ENCODE results near the gene SLC25A21. TPM values are rescaled to one million over a fixed set of nuclear protein-coding genes. Genes with fewer than 3 reads are reported as not detected.
A peak's percentile ranks its signal among the peaks of the same experiment; 100 is the strongest.

SLC25A21 gene
- total RNA-seq, 1 experiment from 2014 or later = 1.4 TPM

GRCh38 chr14:36976571-36977023 lies 195.8 kb downstream of the SLC25A21 start:
- H3K27ac Mint-ChIP-seq (ENCODE audit: low read depth, unreplicated experiment) = peak overlapping the region; percentile 69
- no peak for TF ChIP-seq CTCF (IDR thresholded peaks at IDR 0.05; ENCODE audit: unreplicated experiment)
- peak; percentile 80 for DNase-seq (ENCODE audit: unreplicated experiment)
- POLR2A ChIA-PET = interaction anchor here (0.6 to 1.2 kb wide), 6 partner anchors 21 to 365 kb away, joined by 3 to 6 read pairs (median 4); partner anchors contain the start of gene SLC25A21
- no peaks in the 10 kb centered on the region for H3K9me3 Mint-ChIP-seq (ENCODE audit: unreplicated experiment)
- no peaks in the 10 kb centered on the region for H3K36me3 Mint-ChIP-seq (ENCODE audit: insufficient read depth, unreplicated experiment)
- peaks cover 44% of the 10 kb centered on the region for H3K4me1 Mint-ChIP-seq (ENCODE audit: insufficient read depth, unreplicated experiment)
- H3K27me3 Mint-ChIP-seq (ENCODE audit: insufficient read depth, unreplicated experiment) = no peaks in the 10 kb centered on the region
- BruUV-seq (replicated peaks) = no TSS peak
- intact Hi-C loops (cut with micrococcal nuclease) = no loop called here
- CTCF ChIA-PET = interaction anchor here (0.7 to 2.5 kb wide), 5 partner anchors 13 to 379 kb away, joined by 3 to 7 read pairs (median 4); no protein-coding TSS in a partner anchor
- no peak overlapping the region for H3K4me3 Mint-ChIP-seq (ENCODE audit: unreplicated experiment)

GRCh38 chr14:36975834-36976233 lies 196.6 kb downstream of the SLC25A21 start:
- peaks cover 44% of the 10 kb centered on the region for H3K4me1 Mint-ChIP-seq (ENCODE audit: insufficient read depth, unreplicated experiment)
- no peak overlapping the region for H3K4me3 Mint-ChIP-seq (ENCODE audit: unreplicated experiment)
- no peaks in the 10 kb centered on the region for H3K9me3 Mint-ChIP-seq (ENCODE audit: unreplicated experiment)
- intact Hi-C loops (cut with micrococcal nuclease) = no loop called here
- ChIA-PET POLR2A (interaction anchor here (0.6 to 1.5 kb wide), 6 partner anchors 10 to 1190 kb away, joined by 3 to 6 read pairs (median 4); partner anchors contain the start of gene SLC25A21), CTCF (interaction anchor here (0.9 to 2.5 kb wide), 3 partner anchors 33 to 141 kb away, joined by 3 to 7 read pairs (median 5); no protein-coding TSS in a partner anchor)
- peak; percentile 50 for DNase-seq (ENCODE audit: unreplicated experiment)
- no TSS peak for BruUV-seq (replicated peaks)
- no peaks in the 10 kb centered on the region for H3K36me3 Mint-ChIP-seq (ENCODE audit: insufficient read depth, unreplicated experiment)
- peak overlapping the region; percentile 69 for H3K27ac Mint-ChIP-seq (ENCODE audit: low read depth, unreplicated experiment)
- no peaks in the 10 kb centered on the region for H3K27me3 Mint-ChIP-seq (ENCODE audit: insufficient read depth, unreplicated experiment)
- no peak for TF ChIP-seq CTCF (IDR thresholded peaks at IDR 0.05; ENCODE audit: unreplicated experiment)

GRCh38 chr14:36974985-36975384 lies 197.4 kb downstream of the SLC25A21 start:
- Mint-ChIP-seq H3K4me1 (ENCODE audit: insufficient read depth, unreplicated experiment) (peaks cover 44% of the 10 kb centered on the region), H3K27me3 (ENCODE audit: insufficient read depth, unreplicated experiment) (no peaks in the 10 kb centered on the region), H3K27ac (ENCODE audit: low read depth, unreplicated experiment) (peak overlapping the region; percentile 90), H3K36me3 (ENCODE audit: insufficient read depth, unreplicated experiment) (no peaks in the 10 kb centered on the region), H3K4me3 (ENCODE audit: unreplicated experiment) (no peak overlapping the region), H3K9me3 (ENCODE audit: unreplicated experiment) (no peaks in the 10 kb centered on the region)
- CTCF ChIA-PET = interaction anchor here (0.8 to 1.9 kb wide), 4 partner anchors 16 to 327 kb away, joined by 3 to 4 read pairs (median 4); no protein-coding TSS in a partner anchor
- intact Hi-C loops (cut with micrococcal nuclease) = loop anchor here (5.0 kb wide), 1 partner anchor 142 kb away; no protein-coding TSS in a partner anchor
- no peak for DNase-seq (ENCODE audit: unreplicated experiment)
- POLR2A ChIA-PET = interaction anchor here (1.3 to 1.5 kb wide), 2 partner anchors 9 to 22 kb away, joined by 3 to 5 read pairs; no protein-coding TSS in a partner anchor
- no TSS peak for BruUV-seq (replicated peaks)
- TF ChIP-seq CTCF (IDR thresholded peaks at IDR 0.05; ENCODE audit: unreplicated experiment) = no peak

- POLR2A ChIA-PET = interaction anchor here (0.7 to 1.9 kb wide), 2 partner anchors 21 to 346 kb away, joined by 4 to 12 read pairs; no protein-coding TSS in a partner anchor
- CTCF ChIA-PET = interaction anchor here (1.0 to 1.9 kb wide), 3 partner anchors 31 to 326 kb away, joined by 4 to 8 read pairs (median 4); no protein-coding TSS in a partner anchor
- Mint-ChIP-seq H3K36me3 (ENCODE audit: insufficient read depth, unreplicated experiment) (no peaks in the 10 kb centered on the region), H3K4me1 (ENCODE audit: insufficient read depth, unreplicated experiment) (peaks cover 44% of the 10 kb centered on the region), H3K27ac (ENCODE audit: low read depth, unreplicated experiment) (peak overlapping the region; percentile 90), H3K27me3 (ENCODE audit: insufficient read depth, unreplicated experiment) (no peaks in the 10 kb centered on the region), H3K9me3 (ENCODE audit: unreplicated experiment) (no peaks in the 10 kb centered on the region), H3K4me3 (ENCODE audit: unreplicated experiment) (no peak overlapping the region)
- DNase-seq (ENCODE audit: unreplicated experiment) = peak; percentile 69
- no TSS peak for BruUV-seq (replicated peaks)
- intact Hi-C loops (cut with micrococcal nuclease) = loop anchor here (5.0 kb wide), 1 partner anchor 143 kb away; no protein-coding TSS in a partner anchor
- no peak for TF ChIP-seq CTCF (IDR thresholded peaks at IDR 0.05; ENCODE audit: unreplicated experiment)
Observed at GRCh38 chr14:36973806-36974442, 198.5 kb downstream of the SLC25A21 start.

Measured in MCF 10A (cell line).